T-helper 2 cell treated with Interferon-gamma antibody and Interleukin-4, amounts not matched to agents 5 μg/mL and 100 μg/mL, for 36 hours (primary cell): ENCODE results near the gene RBM10.

Experiments
- DNase-seq: peaks from one replicate; pipeline ENCODE4 v3.0.0; 2021; ENCODE audit warnings: low spot score
- H3K27ac Mint-ChIP-seq: one replicate; pipeline ENCODE4 v1.8.0; 2021; ENCODE audit warnings: mild to moderate bottlenecking, mixed read lengths
- H3K27me3 Mint-ChIP-seq: one replicate; pipeline ENCODE4 v1.8.0; 2021; ENCODE audit warnings: low read depth, mixed read lengths
- H3K36me3 Mint-ChIP-seq: one replicate; pipeline ENCODE4 v1.8.0; 2021; ENCODE audit warnings: low read depth, mixed read lengths
- H3K4me1 Mint-ChIP-seq: one replicate; pipeline ENCODE4 v1.8.0; 2021; ENCODE audit warnings: low read depth, mixed read lengths
- H3K4me3 Mint-ChIP-seq: one replicate; pipeline ENCODE4 v1.8.0; 2022; ENCODE audit warnings: mild to moderate bottlenecking, moderate library complexity, mixed read lengths
- H3K9me3 Mint-ChIP-seq: one replicate; pipeline ENCODE4 v1.8.0; 2021; ENCODE audit warnings: mixed read lengths

The RBM10 gene

GRCh38 chrX:47202316-47202715, 57.3 kb downstream of the RBM10 start:
- Mint-ChIP-seq H3K27ac (no peak overlapping the region), H3K4me1 (no peaks in the 10 kb centered on the region), H3K36me3 (peaks cover 63% of the 10 kb centered on the region), H3K27me3 (no peaks in the 10 kb centered on the region), H3K9me3 (no peaks in the 10 kb centered on the region), H3K4me3 (no peak overlapping the region)
- no peak for DNase-seq

GRCh38 chrX:47202877-47203276, 57.9 kb downstream of the RBM10 start:
- Mint-ChIP-seq H3K36me3 (peaks cover 60% of the 10 kb centered on the region), H3K4me1 (no peaks in the 10 kb centered on the region)
- no peak for DNase-seq

GRCh38 chrX:47204970-47205369, 59.9 kb downstream of the RBM10 start:
- Mint-ChIP-seq H3K4me3 (no peak overlapping the region), H3K9me3 (no peaks in the 10 kb centered on the region), H3K27ac (no peak overlapping the region), H3K27me3 (no peaks in the 10 kb centered on the region), H3K36me3 (peaks cover 50% of the 10 kb centered on the region), H3K4me1 (no peaks in the 10 kb centered on the region)
- DNase-seq: no peak

More at GRCh38 chrX:47202877-47203276, 57.9 kb downstream of the RBM10 start:
- no peaks in the 10 kb centered on the region for H3K9me3 Mint-ChIP-seq
- H3K27ac Mint-ChIP-seq: no peak overlapping the region
- no peaks in the 10 kb centered on the region for H3K27me3 Mint-ChIP-seq
- H3K4me3 Mint-ChIP-seq: no peak overlapping the region

GRCh38 chrX:47206316-47206715, 61.3 kb downstream of the RBM10 start:
- Mint-ChIP-seq H3K4me3 (no peak overlapping the region), H3K27me3 (no peaks in the 10 kb centered on the region), H3K36me3 (peaks cover 39% of the 10 kb centered on the region), H3K27ac (no peak overlapping the region), H3K9me3 (no peaks in the 10 kb centered on the region), H3K4me1 (no peaks in the 10 kb centered on the region)
- no peak for DNase-seq

GRCh38 chrX:47208108-47208507, 63.1 kb downstream of the RBM10 start:
- no peaks in the 10 kb centered on the region for H3K27me3 Mint-ChIP-seq
- no peaks in the 10 kb centered on the region for H3K4me1 Mint-ChIP-seq
- peaks cover 40% of the 10 kb centered on the region for H3K36me3 Mint-ChIP-seq
- no peak overlapping the region for H3K27ac Mint-ChIP-seq
- H3K9me3 Mint-ChIP-seq: no peaks in the 10 kb centered on the region
- DNase-seq: no peak
- no peak overlapping the region for H3K4me3 Mint-ChIP-seq

- H3K27ac Mint-ChIP-seq: no peak overlapping the region
- no peak for DNase-seq
- no peaks in the 10 kb centered on the region for H3K27me3 Mint-ChIP-seq
- H3K4me1 Mint-ChIP-seq: no peaks in the 10 kb centered on the region
- H3K36me3 Mint-ChIP-seq: peaks cover 39% of the 10 kb centered on the region
- H3K4me3 Mint-ChIP-seq: no peak overlapping the region
- no peaks in the 10 kb centered on the region for H3K9me3 Mint-ChIP-seq
These were observed 64.7 kb downstream of the RBM10 start for GRCh38 chrX:47209508-47210238.

- H3K4me3 Mint-ChIP-seq: no peak overlapping the region
- no peak for DNase-seq
- H3K4me1 Mint-ChIP-seq: no peaks in the 10 kb centered on the region
- no peaks in the 10 kb centered on the region for H3K27me3 Mint-ChIP-seq
- no peaks in the 10 kb centered on the region for H3K9me3 Mint-ChIP-seq
- no peak overlapping the region for H3K27ac Mint-ChIP-seq
- peaks cover 39% of the 10 kb centered on the region for H3K36me3 Mint-ChIP-seq
These were observed 65.8 kb downstream of the RBM10 start for GRCh38 chrX:47210661-47211425.

GRCh38 chrX:47212381-47213293, 67.6 kb downstream of the RBM10 start:
- Mint-ChIP-seq H3K36me3 (peaks cover 34% of the 10 kb centered on the region), H3K9me3 (no peaks in the 10 kb centered on the region), H3K4me3 (no peak overlapping the region), H3K27ac (no peak overlapping the region), H3K4me1 (peaks cover 10% of the 10 kb centered on the region), H3K27me3 (no peaks in the 10 kb centered on the region)
- DNase-seq: no peak

GRCh38 chrX:47214435-47215077, 69.5 kb downstream of the RBM10 start:
- no peaks in the 10 kb centered on the region for H3K27me3 Mint-ChIP-seq
- no peak for DNase-seq
- H3K36me3 Mint-ChIP-seq: peaks cover 37% of the 10 kb centered on the region
- no peaks in the 10 kb centered on the region for H3K9me3 Mint-ChIP-seq
- H3K4me1 Mint-ChIP-seq: peaks cover 11% of the 10 kb centered on the region
- H3K4me3 Mint-ChIP-seq: no peak overlapping the region
- H3K27ac Mint-ChIP-seq: no peak overlapping the region

GRCh38 chrX:47215291-47215900, 70.4 kb downstream of the RBM10 start:
- DNase-seq: no peak
- Mint-ChIP-seq H3K36me3 (peaks cover 46% of the 10 kb centered on the region), H3K27me3 (no peaks in the 10 kb centered on the region), H3K4me3 (no peak overlapping the region), H3K9me3 (no peaks in the 10 kb centered on the region), H3K27ac (no peak overlapping the region), H3K4me1 (peaks cover 20% of the 10 kb centered on the region)

GRCh38 chrX:47216393-47216925, 71.4 kb downstream of the RBM10 start:
- Mint-ChIP-seq H3K27me3 (no peaks in the 10 kb centered on the region), H3K4me1 (peaks cover 26% of the 10 kb centered on the region), H3K36me3 (peaks cover 49% of the 10 kb centered on the region), H3K4me3 (no peak overlapping the region), H3K9me3 (no peaks in the 10 kb centered on the region), H3K27ac (peak overlapping the region; percentile 99)
- no peak for DNase-seq

- Mint-ChIP-seq H3K9me3 (no peaks in the 10 kb centered on the region), H3K27me3 (no peaks in the 10 kb centered on the region), H3K4me3 (peak overlapping the region; percentile 95), H3K27ac (peak overlapping the region; percentile 99), H3K36me3 (peaks cover 44% of the 10 kb centered on the region), H3K4me1 (peaks cover 26% of the 10 kb centered on the region)
- peak; percentile 7 for DNase-seq
These were observed 72.3 kb downstream of the RBM10 start for GRCh38 chrX:47217121-47217851.
